ENCODE measurements around the gene MYOG. TPM values are rescaled to one million over a fixed set of nuclear protein-coding genes. Genes with fewer than 3 reads are reported as not detected.

The MYOG gene
- total and polyA plus RNA-seq, 12 donors: 0.06 TPM; not detected in 11

DNA sequence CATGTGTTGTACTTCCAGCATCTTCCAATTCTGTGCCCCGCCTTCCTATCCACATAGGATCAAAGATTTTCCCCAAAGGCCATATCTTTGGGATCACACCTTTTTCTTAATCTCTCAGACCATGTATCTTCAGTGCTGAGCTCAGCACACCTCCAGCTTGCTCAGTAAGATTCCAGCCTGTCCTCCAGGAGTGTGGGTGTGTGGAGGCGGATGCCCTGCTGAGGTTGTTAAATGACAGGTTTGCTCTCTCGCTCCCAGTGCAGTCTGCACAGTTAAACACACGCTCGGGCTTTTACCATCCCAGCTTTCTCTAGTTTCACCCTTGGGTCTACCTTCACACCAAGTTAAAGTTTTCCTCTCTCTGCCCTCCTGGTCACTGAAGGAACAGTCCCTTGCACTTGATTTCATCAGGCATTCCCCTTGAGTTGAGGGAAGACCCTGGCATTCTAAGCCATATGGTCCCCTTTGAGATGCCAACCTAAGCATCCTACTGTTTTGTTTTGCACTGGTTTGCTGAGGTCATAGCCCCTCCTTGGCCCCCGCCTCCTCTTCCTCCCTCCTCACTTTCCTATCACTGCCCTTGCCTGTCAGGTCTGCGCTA, 13.7 kb downstream of the MYOG start:
- ATAC-seq (no peak), DNase-seq (no peak)
- intact Hi-C loops (cut with DNase I): no loop called here
- 91 to 95% methylated on average over 7 of the region's 7 CpGs for WGBS, 2 donors
- no peak overlapping the region for H3K4me3 ChIP-seq
- H3K9me3 ChIP-seq: no peaks in the 10 kb centered on the region
- H3K27me3 ChIP-seq: peaks cover 0 to 35% (median 15%) of the 10 kb centered on the region in 7 donors
- TF ChIP-seq CTCF (IDR thresholded peaks at IDR 0.05): no peak
- H3K4me1 ChIP-seq: peaks cover 19 to 87% (median 48%) of the 10 kb centered on the region in 9 donors
- H3K27ac ChIP-seq: no peak overlapping the region
- peaks cover 0 to 9% (median 0%) of the 10 kb centered on the region in 9 donors for H3K36me3 ChIP-seq

GRCh38 chr1:203069030-203069747, 16.6 kb downstream of the MYOG start:
- Histone ChIP-seq H3K27ac (peak overlapping the region; percentile 59 to 89 (median 86)), H3K4me1 (peaks cover 19 to 87% (median 47%) of the 10 kb centered on the region in 9 donors), H3K4me3 (no peak overlapping the region), H3K36me3 (peaks cover 0 to 9% (median 0%) of the 10 kb centered on the region in 9 donors), H3K27me3 (peaks cover 0 to 6% (median 0%) of the 10 kb centered on the region in 7 donors), H3K9me3 (no peaks in the 10 kb centered on the region)
- intact Hi-C loops (cut with DNase I): no loop called here
- WGBS, 2 donors: 1 to 5% methylated on average over 4 of the region's 4 CpGs
- TF ChIP-seq CTCF (IDR thresholded peaks at IDR 0.05): no peak
- DNase-seq (peak in 1 of 2 donors; percentile 68), ATAC-seq (peak; percentile 90 to 96 (median 92))

- H3K27ac ChIP-seq: peak overlapping the region in 5 of 10 donors; percentile 31 to 89 (median 86)
- WGBS, 2 donors: 94 to 97% methylated on average over 3 of the region's 3 CpGs
- no peak for ATAC-seq
These were observed 18.8 kb downstream of the MYOG start for GRCh38 chr1:203066965-203067364.

More at GRCh38 chr1:203066965-203067364, 18.8 kb downstream of the MYOG start:
- no peak for DNase-seq
- Histone ChIP-seq H3K9me3 (no peaks in the 10 kb centered on the region), H3K4me3 (no peak overlapping the region), H3K4me1 (peaks cover 19 to 65% (median 43%) of the 10 kb centered on the region in 9 donors), H3K27me3 (no peaks in the 10 kb centered on the region), H3K36me3 (peaks cover 0 to 20% (median 0%) of the 10 kb centered on the region in 9 donors)
- intact Hi-C loops (cut with DNase I): no loop called here
- no peak for TF ChIP-seq CTCF (IDR thresholded peaks at IDR 0.05)
